ENCODE data around the gene CPOX.
"Not testable (repeated sequence)": the region's sequence is repeated elsewhere in the genome, so short reads cannot be mapped to it uniquely, and the experiment has no call there.

The CPOX gene

GRCh38 chr3:98564282-98565005, 29.0 kb downstream of the CPOX start:
- DNase-seq (ENCODE audit: low read depth), result no peak
- H3K4me3 ChIP-seq (ENCODE audit: control insufficient read depth, low read depth, low read length), result no peak overlapping the region
- TF ChIP-seq, protein P1, sequence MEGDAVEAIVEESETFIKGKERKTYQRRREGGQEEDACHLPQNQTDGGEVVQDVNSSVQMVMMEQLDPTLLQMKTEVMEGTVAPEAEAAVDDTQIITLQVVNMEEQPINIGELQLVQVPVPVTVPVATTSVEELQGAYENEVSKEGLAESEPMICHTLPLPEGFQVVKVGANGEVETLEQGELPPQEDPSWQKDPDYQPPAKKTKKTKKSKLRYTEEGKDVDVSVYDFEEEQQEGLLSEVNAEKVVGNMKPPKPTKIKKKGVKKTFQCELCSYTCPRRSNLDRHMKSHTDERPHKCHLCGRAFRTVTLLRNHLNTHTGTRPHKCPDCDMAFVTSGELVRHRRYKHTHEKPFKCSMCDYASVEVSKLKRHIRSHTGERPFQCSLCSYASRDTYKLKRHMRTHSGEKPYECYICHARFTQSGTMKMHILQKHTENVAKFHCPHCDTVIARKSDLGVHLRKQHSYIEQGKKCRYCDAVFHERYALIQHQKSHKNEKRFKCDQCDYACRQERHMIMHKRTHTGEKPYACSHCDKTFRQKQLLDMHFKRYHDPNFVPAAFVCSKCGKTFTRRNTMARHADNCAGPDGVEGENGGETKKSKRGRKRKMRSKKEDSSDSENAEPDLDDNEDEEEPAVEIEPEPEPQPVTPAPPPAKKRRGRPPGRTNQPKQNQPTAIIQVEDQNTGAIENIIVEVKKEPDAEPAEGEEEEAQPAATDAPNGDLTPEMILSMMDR (conservative IDR thresholded peaks at IDR 0.05; ENCODE audit: control insufficient read depth, insufficient read depth, low read depth, low read length), result no peak

DNA sequence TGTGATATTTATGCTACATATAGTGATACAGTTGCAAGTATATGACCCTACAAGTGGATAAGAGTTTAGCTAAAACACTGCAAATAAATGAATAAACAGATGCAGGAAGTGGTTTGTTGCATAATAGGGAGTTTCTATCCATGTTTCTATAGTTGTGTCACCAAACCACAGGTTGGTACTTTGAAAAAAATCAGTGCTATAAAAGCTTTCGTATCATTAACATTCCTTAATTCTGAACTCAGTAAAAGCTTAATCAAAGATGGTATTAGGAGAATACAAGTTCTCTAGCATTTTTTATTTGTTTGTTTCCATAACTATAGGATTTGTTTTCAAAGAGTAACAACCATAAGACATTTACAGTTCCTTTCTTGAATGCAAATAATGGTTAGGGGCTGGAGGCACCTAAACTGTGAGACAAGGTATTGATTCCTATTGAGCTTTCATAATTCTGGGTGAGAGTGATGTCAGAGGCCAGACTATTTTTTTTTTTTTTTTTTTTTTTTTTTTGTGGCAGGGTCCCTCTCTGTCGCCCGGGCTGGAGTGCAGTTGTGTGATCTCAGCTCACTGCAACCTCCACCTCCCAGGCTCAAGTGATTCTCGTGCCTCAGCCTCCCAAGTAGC, 29.6 kb downstream of the CPOX start:
- no peak overlapping the region for H3K4me3 ChIP-seq (ENCODE audit: control insufficient read depth, low read depth, low read length)
- peak; percentile 75 for DNase-seq (ENCODE audit: low read depth)
- TF ChIP-seq, protein P1 (conservative IDR thresholded peaks at IDR 0.05; ENCODE audit: control insufficient read depth, insufficient read depth, low read depth, low read length), result no peak

GRCh38 chr3:98561727-98562521, 31.5 kb downstream of the CPOX start:
- TF ChIP-seq, protein P1 (conservative IDR thresholded peaks at IDR 0.05; ENCODE audit: control insufficient read depth, insufficient read depth, low read depth, low read length), result no peak
- peak; percentile 34 for DNase-seq (ENCODE audit: low read depth)
- H3K4me3 ChIP-seq (ENCODE audit: control insufficient read depth, low read depth, low read length), result no peak overlapping the region

GRCh38 chr3:98560911-98561310, 32.5 kb downstream of the CPOX start:
- no peak for DNase-seq (ENCODE audit: low read depth)
- TF ChIP-seq, protein P1 (conservative IDR thresholded peaks at IDR 0.05; ENCODE audit: control insufficient read depth, insufficient read depth, low read depth, low read length), result no peak
- no peak overlapping the region for H3K4me3 ChIP-seq (ENCODE audit: control insufficient read depth, low read depth, low read length)

GRCh38 chr3:98559769-98560168, 33.6 kb downstream of the CPOX start:
- not testable (repeated sequence) for DNase-seq (ENCODE audit: low read depth); H3K4me3 ChIP-seq (ENCODE audit: control insufficient read depth, low read depth, low read length)

DNA sequence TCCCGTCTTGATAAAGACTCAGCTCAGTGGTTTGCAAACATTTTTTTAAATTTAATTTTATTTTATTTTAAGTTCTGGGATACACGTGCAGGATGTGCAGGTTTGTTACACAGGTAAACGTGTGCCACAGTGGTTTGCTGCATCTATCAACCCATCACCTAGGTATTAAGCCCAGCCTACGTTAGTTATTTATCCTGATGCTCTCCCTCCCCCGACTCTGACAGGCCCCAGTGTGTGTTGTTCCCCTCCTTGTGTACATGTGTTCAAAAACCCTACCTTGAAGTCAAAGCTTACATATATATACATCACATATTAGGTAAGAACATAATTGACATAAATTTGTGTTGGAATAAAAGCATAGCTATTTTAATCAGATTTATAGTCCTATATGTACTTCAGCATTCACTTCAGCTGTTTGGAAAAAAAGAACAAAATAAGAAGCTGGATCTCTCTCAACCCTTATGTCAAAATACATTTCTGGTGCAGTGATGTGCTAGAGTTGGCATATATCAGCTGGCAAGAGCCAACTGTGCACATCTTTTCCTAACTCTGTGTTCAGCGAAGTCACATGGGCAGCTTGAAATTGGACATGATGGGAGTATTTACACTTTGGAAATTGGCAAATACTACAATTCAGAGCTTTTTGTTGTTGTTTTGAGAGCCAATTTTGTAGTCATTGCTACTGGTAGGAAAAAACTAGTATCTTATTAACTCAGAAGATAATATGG, 35.1 kb downstream of the CPOX start:
- no peak for DNase-seq (ENCODE audit: low read depth)
- no peak overlapping the region for H3K4me3 ChIP-seq (ENCODE audit: control insufficient read depth, low read depth, low read length)
- TF ChIP-seq, protein P1 (conservative IDR thresholded peaks at IDR 0.05; ENCODE audit: control insufficient read depth, insufficient read depth, low read depth, low read length), result no peak
